GM23338 (cell line): ENCODE data around the gene NCOA6.

ENCODE experiments used
- CTCF ChIP-seq, 2 experiments: fragments of 200-600 bp in 1 of 2; sonication (generic) in 1 of 2; conservative IDR thresholded peaks; 2 replicates each; pipeline versions ENCODE4 v1.5.1 to v1.6.1; 2016 to 2017; ENCODE audit warnings: antibody characterized with exemption in 2 of 2, low read depth in 2 of 2, mild to moderate bottlenecking in 2 of 2, moderate library complexity in 1 of 2
- EZH2 ChIP-seq: fragments of 200-600 bp; sonication (generic); IDR thresholded peaks from one replicate; pipeline ENCODE4 v1.8.0; 2017; ENCODE audit warnings: antibody characterized with exemption, mild to moderate bottlenecking, low read depth; ENCODE audit not compliant: unreplicated experiment
- JUNB ChIP-seq: IDR thresholded peaks from one replicate; pipeline ENCODE4 v1.6.1; 2016; ENCODE audit warnings: antibody characterized with exemption; ENCODE audit not compliant: unreplicated experiment
- TF ChIP-seq, protein P1 (sequence below): IDR thresholded peaks from one replicate; pipeline ENCODE4 v1.6.1; 2018; ENCODE audit warnings: antibody characterized with exemption; ENCODE audit not compliant: unreplicated experiment

DNA sequence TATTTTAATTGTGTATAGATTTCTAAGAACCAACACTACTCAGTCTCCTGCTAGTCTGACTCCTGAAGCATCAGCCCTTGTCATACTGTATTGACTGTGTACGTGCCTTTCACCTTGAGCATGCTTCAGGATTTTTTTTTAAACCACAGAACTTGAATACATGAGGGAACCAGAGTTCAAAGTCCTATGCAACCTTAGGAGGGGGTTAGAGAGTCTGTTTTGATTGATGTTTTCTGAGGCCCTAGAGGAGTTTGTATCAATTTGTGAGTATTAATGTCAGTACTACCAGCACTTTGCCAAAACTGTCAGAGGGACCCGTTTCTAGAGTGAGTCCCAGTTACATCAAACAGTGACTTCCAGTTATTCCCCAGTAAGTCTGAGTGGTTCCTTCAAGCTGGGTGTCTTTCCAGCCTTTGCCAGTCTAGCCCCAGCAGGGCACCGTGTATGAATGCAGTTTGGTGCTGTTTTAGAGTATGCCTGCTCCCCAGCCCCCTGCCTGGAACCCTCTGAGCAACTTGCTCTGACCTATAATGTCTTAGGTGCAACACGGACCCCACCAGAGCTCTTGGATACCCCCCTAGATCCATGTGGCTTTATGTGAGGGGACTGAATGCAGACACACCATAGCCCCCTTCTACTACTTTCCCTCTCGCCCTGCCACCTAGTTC, 112.8 kb downstream of the NCOA6 start:
- TF ChIP-seq CTCF (conservative IDR thresholded peaks at IDR 0.05; ENCODE audit: low read depth in 2 of 2) (no peak), JUNB (no peak), EZH2 (no peak)
- TF ChIP-seq, protein P1, sequence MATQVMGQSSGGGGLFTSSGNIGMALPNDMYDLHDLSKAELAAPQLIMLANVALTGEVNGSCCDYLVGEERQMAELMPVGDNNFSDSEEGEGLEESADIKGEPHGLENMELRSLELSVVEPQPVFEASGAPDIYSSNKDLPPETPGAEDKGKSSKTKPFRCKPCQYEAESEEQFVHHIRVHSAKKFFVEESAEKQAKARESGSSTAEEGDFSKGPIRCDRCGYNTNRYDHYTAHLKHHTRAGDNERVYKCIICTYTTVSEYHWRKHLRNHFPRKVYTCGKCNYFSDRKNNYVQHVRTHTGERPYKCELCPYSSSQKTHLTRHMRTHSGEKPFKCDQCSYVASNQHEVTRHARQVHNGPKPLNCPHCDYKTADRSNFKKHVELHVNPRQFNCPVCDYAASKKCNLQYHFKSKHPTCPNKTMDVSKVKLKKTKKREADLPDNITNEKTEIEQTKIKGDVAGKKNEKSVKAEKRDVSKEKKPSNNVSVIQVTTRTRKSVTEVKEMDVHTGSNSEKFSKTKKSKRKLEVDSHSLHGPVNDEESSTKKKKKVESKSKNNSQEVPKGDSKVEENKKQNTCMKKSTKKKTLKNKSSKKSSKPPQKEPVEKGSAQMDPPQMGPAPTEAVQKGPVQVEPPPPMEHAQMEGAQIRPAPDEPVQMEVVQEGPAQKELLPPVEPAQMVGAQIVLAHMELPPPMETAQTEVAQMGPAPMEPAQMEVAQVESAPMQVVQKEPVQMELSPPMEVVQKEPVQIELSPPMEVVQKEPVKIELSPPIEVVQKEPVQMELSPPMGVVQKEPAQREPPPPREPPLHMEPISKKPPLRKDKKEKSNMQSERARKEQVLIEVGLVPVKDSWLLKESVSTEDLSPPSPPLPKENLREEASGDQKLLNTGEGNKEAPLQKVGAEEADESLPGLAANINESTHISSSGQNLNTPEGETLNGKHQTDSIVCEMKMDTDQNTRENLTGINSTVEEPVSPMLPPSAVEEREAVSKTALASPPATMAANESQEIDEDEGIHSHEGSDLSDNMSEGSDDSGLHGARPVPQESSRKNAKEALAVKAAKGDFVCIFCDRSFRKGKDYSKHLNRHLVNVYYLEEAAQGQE = no peak
